ENCODE data around the gene NBL1.

DNA sequence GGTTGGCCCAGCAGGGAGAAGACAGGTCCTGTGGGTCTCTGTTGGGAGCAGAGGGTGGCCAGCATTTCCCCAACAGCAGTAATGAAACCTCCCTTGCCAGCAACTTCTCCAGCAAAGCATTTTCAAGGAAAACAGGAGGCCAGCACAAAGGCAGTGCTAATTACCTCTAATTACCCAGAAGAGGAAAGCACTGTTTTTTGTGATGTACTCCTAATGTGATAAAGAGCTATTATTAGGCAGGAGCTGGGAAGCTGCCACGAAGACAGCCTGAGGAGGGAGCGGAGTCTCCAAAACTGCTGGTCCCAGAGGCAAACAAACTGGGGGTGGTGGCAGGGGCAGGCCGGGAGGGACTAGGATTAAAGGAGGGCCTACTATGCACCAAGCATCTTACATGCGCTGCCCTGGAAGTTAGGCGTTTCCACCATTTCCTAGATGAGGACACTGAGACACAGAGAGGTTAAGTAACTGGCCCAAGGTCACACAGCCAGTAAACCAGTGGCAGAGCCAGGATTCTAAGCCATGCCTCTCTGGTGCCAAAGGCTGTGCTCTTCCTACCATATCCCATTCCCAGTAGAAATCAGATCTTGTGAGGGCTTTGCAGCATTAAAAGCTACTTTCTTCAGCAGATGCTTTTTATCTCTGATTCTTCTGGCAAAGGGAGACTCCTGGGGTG lies 45.1 kb downstream of the NBL1 start:
- TF ChIP-seq, protein P1, sequence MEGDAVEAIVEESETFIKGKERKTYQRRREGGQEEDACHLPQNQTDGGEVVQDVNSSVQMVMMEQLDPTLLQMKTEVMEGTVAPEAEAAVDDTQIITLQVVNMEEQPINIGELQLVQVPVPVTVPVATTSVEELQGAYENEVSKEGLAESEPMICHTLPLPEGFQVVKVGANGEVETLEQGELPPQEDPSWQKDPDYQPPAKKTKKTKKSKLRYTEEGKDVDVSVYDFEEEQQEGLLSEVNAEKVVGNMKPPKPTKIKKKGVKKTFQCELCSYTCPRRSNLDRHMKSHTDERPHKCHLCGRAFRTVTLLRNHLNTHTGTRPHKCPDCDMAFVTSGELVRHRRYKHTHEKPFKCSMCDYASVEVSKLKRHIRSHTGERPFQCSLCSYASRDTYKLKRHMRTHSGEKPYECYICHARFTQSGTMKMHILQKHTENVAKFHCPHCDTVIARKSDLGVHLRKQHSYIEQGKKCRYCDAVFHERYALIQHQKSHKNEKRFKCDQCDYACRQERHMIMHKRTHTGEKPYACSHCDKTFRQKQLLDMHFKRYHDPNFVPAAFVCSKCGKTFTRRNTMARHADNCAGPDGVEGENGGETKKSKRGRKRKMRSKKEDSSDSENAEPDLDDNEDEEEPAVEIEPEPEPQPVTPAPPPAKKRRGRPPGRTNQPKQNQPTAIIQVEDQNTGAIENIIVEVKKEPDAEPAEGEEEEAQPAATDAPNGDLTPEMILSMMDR (IDR thresholded peaks at IDR 0.05): no peak
- TF ChIP-seq POLR2A (IDR thresholded peaks at IDR 0.05): no peak
